Fibroblast of lung (primary cell): ENCODE measurements around the gene RNF186. TPM values are rescaled to one million over a fixed set of nuclear protein-coding genes. Genes with fewer than 3 reads are reported as not detected.
A peak's percentile ranks its signal among the peaks of the same experiment; 100 is the strongest.

Experiments
- DNase-seq, 2 donors: peaks; one replicate each; pipeline versions ENCODE4 v3.0.0 to v3.0.0-alpha.2; 2010; ENCODE audit warnings: low read depth in 2 of 2
- H2AFZ ChIP-seq: 2 replicates; pipeline ENCODE4 v1.5.1; 2012; ENCODE audit warnings: low read length, control low read depth, inconsistent platforms
- H3K27ac ChIP-seq: 2 replicates; pipeline ENCODE4 v1.5.1; 2011; ENCODE audit warnings: low read length, control low read depth; ENCODE audit not compliant: insufficient read depth
- H3K27me3 ChIP-seq: 2 replicates; pipeline ENCODE4 v1.5.1; 2011; ENCODE audit warnings: mild to moderate bottlenecking, low read length; ENCODE audit not compliant: control insufficient read depth, insufficient read depth
- H3K36me3 ChIP-seq: 2 replicates; pipeline ENCODE4 v1.5.1; 2011; ENCODE audit warnings: low read length; ENCODE audit not compliant: control insufficient read depth, insufficient read depth
- H3K4me1 ChIP-seq: 2 replicates; pipeline ENCODE4 v1.5.1; 2011; ENCODE audit warnings: low read length; ENCODE audit not compliant: control insufficient read depth, insufficient read depth; ENCODE audit errors: extremely low read depth
- H3K4me2 ChIP-seq: 2 replicates; pipeline ENCODE4 v1.5.1; 2011; ENCODE audit warnings: low read length, control low read depth; ENCODE audit not compliant: insufficient read depth; ENCODE audit errors: extremely low read depth
- H3K4me3 ChIP-seq, 4 experiments: fragments of 200-600 bp in 1 of 4; sonication (generic) in 1 of 4; replicated peaks in 1 of 4; 2 replicates each; pipeline ENCODE4 v1.5.1; 2011 to 2016; ENCODE audit warnings: low read length in 4 of 4, low read depth in 3 of 4, mild to moderate bottlenecking in 3 of 4, control low read depth in 2 of 4, inconsistent platforms in 1 of 4, mixed read lengths in 1 of 4; ENCODE audit not compliant: insufficient read depth in 1 of 4; ENCODE audit errors: control extremely low read depth in 1 of 4
- H3K79me2 ChIP-seq: 2 replicates; pipeline ENCODE4 v1.5.1; 2012; ENCODE audit warnings: mild to moderate bottlenecking, low read length, inconsistent platforms; ENCODE audit not compliant: control insufficient read depth, insufficient read depth
- H3K9ac ChIP-seq: 2 replicates; pipeline ENCODE4 v1.5.1; 2011; ENCODE audit warnings: mild to moderate bottlenecking, low read length, control low read depth; ENCODE audit not compliant: insufficient read depth
- H3K9me3 ChIP-seq: 2 replicates; pipeline ENCODE4 v1.5.1; 2012; ENCODE audit warnings: low read depth, low read length; ENCODE audit not compliant: control insufficient read depth, insufficient read depth
- H4K20me1 ChIP-seq: 2 replicates; pipeline ENCODE4 v1.5.1; 2011; ENCODE audit warnings: low read length; ENCODE audit not compliant: control insufficient read depth, insufficient read depth; ENCODE audit errors: extremely low read depth
- CTCF ChIP-seq, 2 donors: IDR thresholded peaks in 1 of 2; conservative IDR thresholded peaks in 1 of 2; 1 replicate in 1 of 2; 2 replicates in 1 of 2; pipeline ENCODE4 v1.5.1; 2011 to 2012; ENCODE audit warnings: low read length in 2 of 2, control low read depth in 1 of 2, inconsistent platforms in 1 of 2, low read depth in 1 of 2, mild to moderate bottlenecking in 1 of 2
- EZH2 ChIP-seq: IDR thresholded peaks from 2 replicates; pipeline ENCODE4 v1.5.1; 2012; ENCODE audit warnings: low read length, control low read depth, mild to moderate bottlenecking; ENCODE audit errors: missing control alignments
- polyA plus RNA-seq, 2 donors: library from polyadenylated mRNA; depleted of rRNA in 1 of 2; stranded (reverse) in 1 of 2; unstranded in 1 of 2; fragments of >200 nt; gene quantifications; 2 replicates each; pipeline ENCODE4 v1.2.1, GENCODE V29; 2011 to 2012; ENCODE audit warnings: missing spikeins in 1 of 2
- total RNA-seq: library from RNA; depleted of rRNA; stranded (reverse); fragments of >200 nt; gene quantifications from 2 replicates; pipeline ENCODE4 v1.2.1, GENCODE V29; 2014

RNF186 gene
- total and polyA plus RNA-seq, 2 donors (not counting 1 experiment from before 2014, with no cell fraction given), result not detected

- DNase-seq, result peak in 1 of 2 donors; percentile 86
- Histone ChIP-seq H3K27ac (peak overlapping the region; percentile 80), H4K20me1 (no peaks in the 10 kb centered on the region), H3K4me3 (no peak overlapping the region), H3K27me3 (no peaks in the 10 kb centered on the region), H3K9ac (no peak overlapping the region), H3K79me2 (no peaks in the 10 kb centered on the region), H3K4me2 (no peak overlapping the region), H2AFZ (no peak overlapping the region), H3K9me3 (no peaks in the 10 kb centered on the region), H3K36me3 (no peaks in the 10 kb centered on the region), H3K4me1 (peaks cover 16% of the 10 kb centered on the region)
- TF ChIP-seq CTCF (conservative IDR thresholded peaks at IDR 0.05 in 1 of 2, IDR thresholded peaks at IDR 0.05 in 1 of 2; ENCODE audit: low read depth in 1 of 2, low read length in 2 of 2) (no peak), EZH2 (no peak)
Measured at GRCh38 chr1:19764848-19765247, 50.2 kb downstream of the RNF186 start.

Other genes starting within 250 kb of the RNF186 start
- gene NBL1, start 171.0 kb downstream of the RNF186 start, total RNA-seq, result 103 and 180 TPM in 2 replicates
- gene NBL1, start 171.0 kb downstream of the RNF186 start, polyA plus RNA-seq, result 59.3 and 115 TPM in 2 replicates
- under 0.01 TPM in 1 of 2 replicates, not detected in the other for gene HTR6, start 150.4 kb downstream of the RNF186 start, total RNA-seq
- gene HTR6, start 150.4 kb downstream of the RNF186 start, polyA plus RNA-seq, result 0.02 TPM in 1 of 2 replicates, not detected in the other
- gene TMCO4, start 15.4 kb downstream of the RNF186 start, total RNA-seq, result 22.9 and 24.3 TPM in 2 replicates
- 11.9 and 12.5 TPM in 2 replicates for gene TMCO4, start 15.4 kb downstream of the RNF186 start, polyA plus RNA-seq
- 5.0 and 5.1 TPM in 2 replicates for gene OTUD3, start 67.1 kb upstream of the RNF186 start, total RNA-seq
- 2.9 and 3.0 TPM in 2 replicates for gene OTUD3, start 67.1 kb upstream of the RNF186 start, polyA plus RNA-seq
- gene PLA2G2E, start 108.3 kb upstream of the RNF186 start, total RNA-seq, result not detected in 2 replicates
- gene PLA2G2E, start 108.3 kb upstream of the RNF186 start, polyA plus RNA-seq, result not detected in 2 replicates
- gene PLA2G2A, start 164.3 kb upstream of the RNF186 start, total RNA-seq, result 0.77 TPM in 1 of 2 replicates, not detected in the other
- gene PLA2G2A, start 164.3 kb upstream of the RNF186 start, polyA plus RNA-seq, result 0.61 TPM in 1 of 2 replicates, not detected in the other